Measurements from ENCODE around the gene VPS50.

VPS50 gene

DNA sequence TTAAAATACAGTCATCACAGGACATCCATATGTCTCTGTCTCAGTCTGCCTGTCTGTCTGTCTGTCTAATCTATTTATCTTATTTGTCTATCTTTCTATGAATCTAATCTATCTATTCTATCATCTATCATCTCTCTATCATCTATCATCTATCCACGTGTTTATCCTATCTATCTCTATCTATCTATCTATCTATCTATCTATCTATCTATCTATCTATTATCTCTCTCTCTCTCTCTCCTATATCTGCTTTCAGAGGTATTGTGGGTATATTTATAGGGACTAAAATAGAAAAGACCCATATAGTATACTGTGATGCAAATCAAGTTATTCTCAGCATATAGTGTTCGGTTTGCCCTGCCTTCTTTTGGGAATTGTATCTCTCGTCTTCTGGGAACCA lies 167.5 kb downstream of the VPS50 start:
- DNase-seq (ENCODE audit: insufficient read length, low spot score) (no peak), FAIRE-seq (no peak)

DNA sequence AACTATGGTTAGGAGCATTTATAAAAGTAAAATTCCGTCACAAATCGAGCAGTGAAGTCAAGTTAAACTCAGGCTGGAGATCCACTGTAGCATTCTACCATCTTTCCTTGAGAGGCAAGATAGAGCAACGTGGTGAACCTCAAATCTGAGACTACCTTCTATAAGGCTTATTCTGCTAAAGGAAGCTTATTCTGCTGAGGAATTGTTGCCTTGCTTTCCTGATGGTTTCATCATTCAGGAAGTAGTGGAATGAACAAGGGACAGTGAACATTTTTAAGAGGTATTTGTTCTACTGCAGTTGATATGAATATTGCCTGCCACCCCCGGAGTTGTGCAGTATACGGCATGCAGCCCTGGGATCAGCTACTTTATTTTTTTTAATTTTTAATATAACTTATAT lies 170.8 kb downstream of the VPS50 start:
- DNase-seq (ENCODE audit: insufficient read length, low spot score), result no peak
- FAIRE-seq, result no peak

DNA sequence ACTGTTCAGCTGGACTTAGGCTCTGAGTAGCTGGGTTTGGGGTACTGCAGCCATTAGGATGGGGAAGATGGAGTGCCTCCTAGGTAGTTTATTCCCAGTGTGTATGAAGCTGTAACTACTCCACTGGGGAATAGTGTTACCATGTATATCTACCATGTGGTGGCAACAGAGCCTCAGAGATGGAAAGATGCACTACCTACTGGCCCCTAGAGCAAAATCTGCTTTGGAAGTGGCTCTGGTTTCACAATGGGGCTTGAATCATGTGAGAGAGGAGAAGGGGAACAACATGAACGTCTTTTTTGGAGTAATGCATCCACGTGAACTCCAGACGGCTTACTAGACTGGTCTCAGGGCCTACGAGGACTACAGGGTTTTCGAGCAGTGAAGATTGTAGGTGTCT lies 175.1 kb downstream of the VPS50 start:
- no peak for FAIRE-seq
- no peak for DNase-seq (ENCODE audit: insufficient read length, low spot score)

DNA sequence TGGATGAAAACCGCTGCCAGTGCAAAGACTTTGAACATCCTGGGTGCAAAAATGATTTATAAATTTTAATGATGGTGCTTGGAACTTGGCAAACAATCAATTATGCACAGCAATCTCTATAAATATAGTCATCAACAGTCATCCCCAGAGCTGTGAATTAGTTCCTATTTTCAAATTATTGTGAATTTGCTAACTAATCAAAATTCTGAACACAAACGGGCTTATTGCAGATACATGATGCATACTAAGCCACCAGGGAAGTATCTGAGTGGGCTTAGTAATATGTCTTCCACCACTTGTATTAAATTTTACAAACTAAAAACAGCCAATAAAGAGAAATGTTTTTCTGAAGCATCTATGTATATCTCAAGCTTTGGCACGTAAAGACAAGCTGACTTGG lies 177.2 kb downstream of the VPS50 start:
- DNase-seq (ENCODE audit: insufficient read length, low spot score) (no peak), FAIRE-seq (no peak)
